ENCODE results near the gene STAM2. TPM values are rescaled to one million over a fixed set of nuclear protein-coding genes. Genes with fewer than 3 reads are reported as not detected.

Gene STAM2
- total and polyA plus RNA-seq, 2 donors (not counting 3 experiments of a cell fraction or from before 2014, with no cell fraction given) = 10.1 to 27.5 TPM

DNA sequence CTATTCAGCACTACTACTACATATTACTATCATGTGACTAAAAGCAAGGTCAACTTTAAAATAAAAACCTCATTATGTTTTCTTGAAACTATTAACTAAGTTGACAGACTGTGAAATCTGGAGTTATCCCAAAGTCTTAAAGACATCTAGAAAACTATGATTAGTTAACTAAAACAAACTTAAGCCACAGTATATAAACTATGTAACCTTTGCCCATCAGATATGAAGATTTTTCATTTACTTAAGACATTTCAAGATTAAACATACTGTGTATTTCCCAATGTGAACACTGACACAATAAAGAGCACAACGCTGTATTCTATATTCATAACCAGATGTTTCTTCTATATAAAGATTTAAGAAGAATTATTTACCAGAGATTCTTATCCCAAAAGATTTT lies 43.3 kb downstream of the STAM2 start:
- Histone ChIP-seq H3K36me3 (ENCODE audit: control insufficient read depth in 2 of 2, extremely low read depth in 1 of 2, insufficient read depth in 2 of 2, low read length in 2 of 2) (peaks cover 0 to 3% of the 10 kb centered on the region in 2 experiments), H2AFZ (ENCODE audit: low read depth, low read length) (no peak overlapping the region), H4K20me1 (replicated peaks; ENCODE audit: control insufficient read depth, extremely low read depth, insufficient read depth, low read length) (no peaks in the 10 kb centered on the region), H3K4me1 (ENCODE audit: control insufficient read depth, extremely low read depth, insufficient read depth, low read length) (peaks cover 6% of the 10 kb centered on the region), H3K9me1 (replicated peaks; ENCODE audit: control insufficient read depth, extremely low read depth, insufficient read depth, low read length) (no peaks in the 10 kb centered on the region), H3K27ac (ENCODE audit: insufficient read depth, low read depth, low read length) (no peak overlapping the region), H3K4me2 (ENCODE audit: insufficient read depth, low read length) (no peak overlapping the region), H3K79me2 (ENCODE audit: control insufficient read depth, insufficient read depth, low read length) (no peaks in the 10 kb centered on the region), H3K9ac (replicated peaks; ENCODE audit: extremely low read depth, insufficient read depth, low read length) (no peak overlapping the region), H3K9me3 (replicated peaks; ENCODE audit: control insufficient read depth, insufficient read depth, low read length) (no peaks in the 10 kb centered on the region), H3K4me3 (replicated peaks in 1 of 3; ENCODE audit: insufficient read depth in 1 of 3, low read depth in 1 of 3, low read length in 3 of 3) (no peak overlapping the region), H3K27me3 (ENCODE audit: control insufficient read depth in 2 of 2, insufficient read depth in 2 of 2, low read length in 2 of 2) (no peaks in the 10 kb centered on the region)
- dilution Hi-C loops (cut with MboI; ENCODE audit: extremely low pct_ligation_motif_present, low sequenced_read_pairs) = no loop called here
- intact Hi-C loops (cut with micrococcal nuclease) = no loop called here
- no peak for FAIRE-seq
- POLR2A ChIA-PET = no interaction called here
- TF ChIP-seq MAX (IDR thresholded peaks at IDR 0.05; ENCODE audit: insufficient read depth, insufficient read length) (no peak), MYC (IDR thresholded peaks at IDR 0.05; ENCODE audit: low read depth, low read length) (no peak), GATA2 (IDR thresholded peaks at IDR 0.05; ENCODE audit: insufficient read depth, insufficient read length, low read depth, low read length) (no peak), FOS (IDR thresholded peaks at IDR 0.05; ENCODE audit: borderline replicate concordance, insufficient read depth, low read length) (no peak), EZH2 (IDR thresholded peaks at IDR 0.05; ENCODE audit: borderline replicate concordance, low read depth, low read length, severe bottlenecking) (no peak), JUN (IDR thresholded peaks at IDR 0.05; ENCODE audit: borderline replicate concordance, insufficient read depth, insufficient read length, low read depth) (no peak), CTCF (IDR thresholded peaks at IDR 0.05; ENCODE audit: extremely low read depth in 1 of 2, insufficient read depth in 1 of 2, low read depth in 1 of 2, low read length in 2 of 2) (no peak), POLR2AphosphoS5 (IDR thresholded peaks at IDR 0.05; ENCODE audit: insufficient read depth, low read depth, low read length) (no peak), POLR2A (IDR thresholded peaks at IDR 0.05; ENCODE audit: low read depth, low read length) (no peak)
- BruUV-seq (replicated peaks) = no TSS peak
- no peak for DNase-seq (ENCODE audit: low read depth, low spot score)
- CTCF ChIA-PET = no interaction called here

All from endothelial cell of umbilical vein (primary cell).